ENCODE data around the gene CLDN16.

Gene CLDN16

DNA sequence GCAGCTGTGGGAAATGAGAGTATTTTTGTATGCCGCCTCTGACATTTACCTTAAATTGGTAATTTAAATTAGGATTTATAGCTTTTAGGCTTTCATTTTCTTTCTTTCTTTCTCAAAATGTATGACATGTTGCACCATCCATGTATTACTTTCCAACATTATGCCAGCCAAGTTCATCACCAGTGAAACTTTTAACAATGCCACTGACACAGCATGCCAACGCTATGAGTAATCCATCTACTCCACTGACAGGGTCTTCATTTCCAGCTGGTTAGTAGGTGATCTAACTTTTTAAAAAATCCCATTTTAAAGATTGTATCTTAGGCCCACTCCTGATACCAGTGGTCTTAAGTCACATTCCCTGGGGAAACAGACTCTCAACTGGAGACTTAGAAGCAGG, 21.8 kb upstream of the CLDN16 start:
- H3K4me3 ChIP-seq (ENCODE audit: low read length), result no peak overlapping the region
- no peak for TF ChIP-seq ZNF274 (IDR thresholded peaks at IDR 0.05; ENCODE audit: low read depth, low read length)

DNA sequence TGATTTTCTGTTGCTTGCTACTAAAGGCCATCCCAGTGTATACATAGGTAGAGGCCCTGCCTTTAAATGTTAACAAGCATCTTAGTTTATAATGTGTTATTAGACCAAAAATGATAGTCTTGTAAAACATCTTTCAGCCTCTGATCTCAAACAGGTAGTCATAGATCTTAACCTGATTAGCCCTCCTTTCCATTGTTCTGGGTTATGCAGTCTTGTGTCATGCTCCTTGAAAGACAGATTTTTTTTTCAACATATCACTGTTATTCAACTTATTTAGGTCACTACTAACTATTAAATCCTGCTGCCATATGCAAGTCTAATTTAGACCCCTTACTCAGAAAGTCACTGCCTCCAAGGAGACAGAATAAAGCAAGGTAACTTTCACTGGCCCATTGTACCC, 19.1 kb upstream of the CLDN16 start:
- TF ChIP-seq ZNF274 (IDR thresholded peaks at IDR 0.05; ENCODE audit: low read depth, low read length), result no peak
- H3K4me3 ChIP-seq (ENCODE audit: low read length), result no peak overlapping the region

DNA sequence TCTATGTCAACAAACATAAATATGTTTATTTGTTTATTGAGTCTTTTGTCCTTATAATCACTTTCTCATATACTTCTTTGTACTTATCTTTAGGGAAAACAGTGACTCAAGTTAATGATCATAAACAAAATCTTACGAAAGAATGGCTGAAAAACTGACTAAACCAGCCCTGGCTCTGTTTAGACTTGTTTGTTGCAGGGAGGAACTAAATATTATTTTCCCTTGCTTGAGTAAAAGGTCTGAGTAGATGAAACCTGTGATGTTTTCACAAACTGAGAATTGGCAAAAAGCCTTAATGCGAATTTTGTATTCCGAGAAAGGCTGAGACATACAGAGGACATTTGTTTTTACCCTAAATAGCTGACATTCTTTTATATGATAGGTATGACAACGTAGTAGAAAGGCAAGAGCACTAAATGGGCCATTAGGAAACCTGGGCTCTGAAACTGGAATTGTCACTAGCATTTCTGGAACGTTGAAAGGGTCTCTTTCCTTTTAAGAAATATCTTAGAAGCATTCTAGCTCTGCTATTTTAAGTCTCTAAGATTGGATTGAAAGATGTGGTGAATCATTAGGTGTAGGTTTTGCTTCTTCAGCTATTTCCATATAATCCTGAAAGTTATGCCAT, 18.2 kb upstream of the CLDN16 start:
- TF ChIP-seq ZNF274 (IDR thresholded peaks at IDR 0.05; ENCODE audit: low read depth, low read length), result no peak

DNA sequence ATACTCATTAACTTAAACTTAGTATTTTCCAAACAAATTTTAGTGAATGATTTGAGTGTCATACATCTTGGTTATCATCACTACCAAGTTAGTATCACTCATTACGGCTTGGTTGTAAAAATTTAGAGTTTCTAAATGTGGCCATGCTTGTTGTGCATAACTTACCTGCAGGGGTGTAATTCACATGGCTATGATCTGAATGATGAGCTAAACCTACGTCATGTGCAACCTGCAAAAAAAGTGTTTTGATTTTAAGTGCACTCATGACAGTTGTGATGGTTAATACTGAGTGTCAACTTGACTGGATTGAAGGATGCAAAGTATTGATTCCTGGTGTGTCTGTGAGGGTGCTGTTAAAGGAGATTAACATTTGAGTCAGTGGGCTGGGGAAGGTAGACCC, 17.6 kb upstream of the CLDN16 start:
- no peak for TF ChIP-seq ZNF274 (IDR thresholded peaks at IDR 0.05; ENCODE audit: low read depth, low read length)

More for the DNA sequence above, 18.2 kb upstream of the CLDN16 start:
- H3K4me3 ChIP-seq (ENCODE audit: low read length), result no peak overlapping the region

DNA sequence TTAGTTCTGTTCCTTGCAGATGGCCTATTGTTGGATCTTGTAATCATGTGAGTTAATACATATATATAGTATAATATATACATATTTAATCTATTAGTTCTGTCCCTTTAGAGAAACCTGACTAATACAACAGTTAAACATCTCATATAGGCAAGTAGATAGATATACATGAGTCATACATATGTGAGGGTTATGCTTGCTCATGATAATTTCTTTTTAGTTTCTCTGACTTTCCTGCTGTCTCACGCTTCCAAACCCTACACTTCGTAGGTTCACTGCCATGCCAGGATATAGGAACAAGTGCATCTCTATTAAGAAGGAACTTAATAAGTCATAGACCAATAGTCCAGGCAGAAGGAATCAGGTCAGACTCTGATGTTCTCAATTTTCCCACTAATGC, 16.8 kb upstream of the CLDN16 start:
- no peak for TF ChIP-seq ZNF274 (IDR thresholded peaks at IDR 0.05; ENCODE audit: low read depth, low read length)
- H3K4me3 ChIP-seq (ENCODE audit: low read length), result no peak overlapping the region

More for the DNA sequence above, 17.6 kb upstream of the CLDN16 start:
- H3K4me3 ChIP-seq (ENCODE audit: low read length), result no peak overlapping the region

DNA sequence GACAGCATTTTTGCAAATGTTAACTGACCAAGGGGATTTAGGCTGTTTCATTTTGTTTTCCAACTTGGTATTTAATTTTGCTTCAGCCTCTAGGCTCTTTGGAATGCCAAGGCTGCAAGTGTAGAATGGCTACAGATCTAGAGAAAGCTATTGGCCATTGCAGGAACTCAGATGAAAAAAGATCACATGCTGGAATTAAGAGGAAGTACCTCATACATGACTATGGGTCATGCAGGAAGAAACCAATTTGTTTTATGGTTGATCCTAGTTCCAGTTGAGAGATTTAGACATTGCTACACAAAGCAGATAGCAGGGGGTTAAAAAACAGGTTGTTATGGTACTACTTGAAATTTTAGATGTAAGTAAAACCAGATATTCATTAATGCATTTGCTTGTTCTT, 12.7 kb upstream of the CLDN16 start:
- TF ChIP-seq ZNF274 (IDR thresholded peaks at IDR 0.05; ENCODE audit: low read depth, low read length), result no peak
- no peak overlapping the region for H3K4me3 ChIP-seq (ENCODE audit: low read length)

- TF ChIP-seq ZNF274 (IDR thresholded peaks at IDR 0.05; ENCODE audit: low read depth, low read length), result no peak
- H3K4me3 ChIP-seq (ENCODE audit: low read length), result no peak overlapping the region
Measured at GRCh38 chr3:190375671-190376070, 12.3 kb upstream of the CLDN16 start.

GRCh38 chr3:190378240-190378891, 9.6 kb upstream of the CLDN16 start:
- TF ChIP-seq ZNF274 (IDR thresholded peaks at IDR 0.05; ENCODE audit: low read depth, low read length), result no peak
- H3K4me3 ChIP-seq (ENCODE audit: low read length), result no peak overlapping the region

DNA sequence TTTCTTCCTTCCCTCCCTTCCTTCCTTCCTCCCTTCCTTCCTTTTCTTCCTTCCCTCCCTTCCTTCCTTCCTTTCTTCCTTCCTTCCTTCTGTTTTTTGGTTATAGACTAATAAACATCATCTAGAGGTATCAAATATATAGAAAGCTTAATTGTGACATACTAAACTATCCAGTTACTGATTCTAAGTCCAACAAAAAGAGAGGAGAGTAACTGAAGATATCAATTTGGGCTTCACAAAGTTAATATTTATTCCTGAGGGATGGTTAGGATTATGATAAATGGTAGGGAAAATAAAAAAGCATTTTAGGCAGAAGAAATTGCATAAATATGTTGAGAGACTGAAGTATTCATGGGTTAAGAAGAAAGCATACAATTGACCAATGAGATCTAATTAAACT, 7.8 kb upstream of the CLDN16 start:
- no peak overlapping the region for H3K4me3 ChIP-seq (ENCODE audit: low read length)
- TF ChIP-seq ZNF274 (IDR thresholded peaks at IDR 0.05; ENCODE audit: low read depth, low read length), result no peak

DNA sequence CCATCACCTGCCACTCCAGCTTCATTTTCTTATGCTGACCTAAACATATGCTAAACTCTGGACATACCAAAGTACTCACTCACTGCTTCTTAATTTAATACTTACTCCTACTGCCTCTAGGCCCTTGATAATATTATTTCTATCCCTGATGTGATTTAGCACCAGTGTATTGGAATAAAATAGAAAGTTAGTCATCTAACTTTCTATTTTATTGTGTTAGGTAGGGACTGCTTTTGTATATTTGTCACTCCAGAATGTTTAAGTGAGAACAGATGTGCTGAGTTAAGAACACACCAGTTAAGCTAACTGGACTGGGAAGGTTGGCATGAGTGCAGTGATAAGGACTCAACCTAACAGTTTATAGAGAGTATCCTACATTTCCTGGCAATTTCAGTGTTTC, 6.5 kb upstream of the CLDN16 start:
- no peak for TF ChIP-seq ZNF274 (IDR thresholded peaks at IDR 0.05; ENCODE audit: low read depth, low read length)
- H3K4me3 ChIP-seq (ENCODE audit: low read length), result no peak overlapping the region

GRCh38 chr3:190382082-190382481, 5.9 kb upstream of the CLDN16 start:
- no peak overlapping the region for H3K4me3 ChIP-seq (ENCODE audit: low read length)
- no peak for TF ChIP-seq ZNF274 (IDR thresholded peaks at IDR 0.05; ENCODE audit: low read depth, low read length)

GRCh38 chr3:190384309-190384756, 3.6 kb upstream of the CLDN16 start:
- no peak for TF ChIP-seq ZNF274 (IDR thresholded peaks at IDR 0.05; ENCODE audit: low read depth, low read length)

GRCh38 chr3:190385731-190386688, 2.0 kb upstream of the CLDN16 start:
- no peak for TF ChIP-seq ZNF274 (IDR thresholded peaks at IDR 0.05; ENCODE audit: low read depth, low read length)
- H3K4me3 ChIP-seq (ENCODE audit: low read length), result no peak overlapping the region

More at GRCh38 chr3:190384309-190384756, 3.6 kb upstream of the CLDN16 start:
- no peak overlapping the region for H3K4me3 ChIP-seq (ENCODE audit: low read length)

- TF ChIP-seq ZNF274 (IDR thresholded peaks at IDR 0.05; ENCODE audit: low read depth, low read length), result no peak
- H3K4me3 ChIP-seq (ENCODE audit: low read length), result no peak overlapping the region
Measured at GRCh38 chr3:190388703-190389102, 740 bp downstream of the CLDN16 start.

All from GM08714 (cell line).